Measurements from ENCODE around the gene GGACT.
"Not testable (repeated sequence)": the region's sequence is repeated elsewhere in the genome, so short reads cannot be mapped to it uniquely, and the experiment has no call there.

Gene GGACT

DNA sequence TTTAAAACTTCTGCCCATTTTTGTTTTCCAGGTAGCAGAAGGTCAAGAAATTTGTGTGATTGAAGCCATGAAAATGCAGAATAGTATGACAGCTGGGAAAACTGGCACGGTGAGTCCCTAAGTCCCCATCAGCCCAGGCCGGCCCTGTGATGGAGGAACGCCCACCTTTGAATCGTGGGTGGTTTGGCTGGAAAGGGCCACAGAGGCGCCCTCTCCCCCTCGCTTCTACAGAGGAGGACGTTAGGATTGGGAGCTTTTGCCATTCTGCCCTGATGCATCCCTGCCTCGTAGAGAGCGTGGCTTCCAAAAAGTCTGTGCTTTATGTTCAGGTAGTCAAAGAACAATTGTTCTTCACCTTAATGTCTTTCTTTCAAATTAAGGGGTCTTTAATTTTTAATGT is 60.9 kb downstream of the GGACT start:
- TF ChIP-seq, protein P1, sequence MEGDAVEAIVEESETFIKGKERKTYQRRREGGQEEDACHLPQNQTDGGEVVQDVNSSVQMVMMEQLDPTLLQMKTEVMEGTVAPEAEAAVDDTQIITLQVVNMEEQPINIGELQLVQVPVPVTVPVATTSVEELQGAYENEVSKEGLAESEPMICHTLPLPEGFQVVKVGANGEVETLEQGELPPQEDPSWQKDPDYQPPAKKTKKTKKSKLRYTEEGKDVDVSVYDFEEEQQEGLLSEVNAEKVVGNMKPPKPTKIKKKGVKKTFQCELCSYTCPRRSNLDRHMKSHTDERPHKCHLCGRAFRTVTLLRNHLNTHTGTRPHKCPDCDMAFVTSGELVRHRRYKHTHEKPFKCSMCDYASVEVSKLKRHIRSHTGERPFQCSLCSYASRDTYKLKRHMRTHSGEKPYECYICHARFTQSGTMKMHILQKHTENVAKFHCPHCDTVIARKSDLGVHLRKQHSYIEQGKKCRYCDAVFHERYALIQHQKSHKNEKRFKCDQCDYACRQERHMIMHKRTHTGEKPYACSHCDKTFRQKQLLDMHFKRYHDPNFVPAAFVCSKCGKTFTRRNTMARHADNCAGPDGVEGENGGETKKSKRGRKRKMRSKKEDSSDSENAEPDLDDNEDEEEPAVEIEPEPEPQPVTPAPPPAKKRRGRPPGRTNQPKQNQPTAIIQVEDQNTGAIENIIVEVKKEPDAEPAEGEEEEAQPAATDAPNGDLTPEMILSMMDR (IDR thresholded peaks at IDR 0.05; ENCODE audit: low read length, missing control alignments), result no peak
- no peak overlapping the region for H3K4me3 ChIP-seq (replicated peaks; ENCODE audit: low read depth, low read length)
- DNase-seq (ENCODE audit: low read depth), result no peak

DNA sequence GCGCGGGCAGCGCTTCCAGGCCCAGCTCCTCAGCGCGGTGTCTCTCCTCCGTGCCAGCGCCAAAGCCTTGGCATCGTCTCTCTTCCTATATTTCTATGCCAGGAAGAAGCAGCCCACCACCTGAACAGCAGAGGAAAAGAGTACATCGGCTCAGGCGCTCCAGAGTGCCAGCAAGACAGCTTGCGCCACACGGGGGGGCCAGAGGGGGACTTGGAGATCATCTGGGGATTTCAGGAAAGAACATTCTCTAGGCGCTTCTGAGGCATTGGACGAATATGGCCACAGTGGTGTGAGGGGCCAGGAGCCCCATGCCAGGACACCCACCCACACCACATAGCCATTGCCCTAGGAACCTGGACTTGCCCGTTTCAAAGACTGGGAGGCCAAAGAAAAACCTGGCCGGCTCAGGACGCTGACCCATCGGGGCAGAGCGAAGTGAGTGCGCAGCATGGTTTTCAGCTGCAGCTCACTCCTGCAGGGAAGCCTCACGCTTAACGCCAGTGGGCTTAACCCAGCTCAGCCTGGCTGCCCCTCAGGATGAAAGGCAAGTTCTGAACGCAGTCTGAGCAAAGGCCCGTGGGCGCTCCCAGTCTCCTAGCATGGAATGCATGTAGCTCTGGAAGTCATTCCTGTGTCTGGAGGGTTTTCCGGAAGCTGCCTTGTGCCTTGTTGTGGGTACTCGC is 62.1 kb downstream of the GGACT start:
- TF ChIP-seq, protein P1 (IDR thresholded peaks at IDR 0.05; ENCODE audit: low read length, missing control alignments), result no peak
- H3K4me3 ChIP-seq (replicated peaks; ENCODE audit: low read depth, low read length), result no peak overlapping the region
- no peak for DNase-seq (ENCODE audit: low read depth)

DNA sequence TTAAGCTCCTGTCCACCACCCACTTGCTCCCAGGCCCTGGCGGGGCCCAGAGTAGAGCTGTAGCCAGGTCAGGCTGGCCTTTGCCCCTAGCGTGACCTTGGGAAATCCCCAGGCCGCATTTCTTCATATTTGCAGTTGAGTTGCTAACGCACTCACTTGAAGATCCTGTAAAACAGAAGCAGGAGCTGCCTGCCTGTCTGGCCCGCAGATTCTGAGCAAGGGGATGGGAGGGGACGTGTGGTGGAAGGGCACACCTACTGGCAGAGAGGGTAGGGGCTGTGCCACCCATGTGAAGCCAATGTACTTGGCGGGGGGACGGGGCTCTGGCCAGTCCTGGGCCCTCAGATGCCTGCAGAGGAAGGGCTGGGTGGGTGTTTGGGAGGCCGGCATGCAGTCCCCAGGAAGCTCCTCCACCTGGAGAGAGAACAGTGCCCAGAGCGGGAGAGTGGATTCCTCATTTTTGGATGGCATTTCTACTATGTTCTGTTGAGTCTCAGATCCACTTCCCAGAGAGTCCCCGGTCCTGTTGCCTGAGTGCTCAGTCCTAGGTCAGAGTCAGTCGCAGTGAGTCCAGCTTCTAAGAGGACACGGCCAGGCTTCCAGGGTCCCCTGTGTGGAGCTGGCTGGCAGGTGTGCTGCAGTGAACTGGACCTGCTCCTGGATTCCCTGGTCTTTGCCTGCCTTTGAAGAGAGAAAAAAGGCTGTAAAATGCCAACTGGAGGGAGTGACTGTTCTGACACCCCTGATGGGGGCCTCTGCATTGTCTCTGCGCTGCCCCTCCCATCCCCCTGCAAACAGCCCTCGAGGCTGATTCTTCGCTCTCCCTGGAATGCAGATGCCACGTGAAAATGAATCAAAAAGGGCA is 62.9 kb downstream of the GGACT start:
- DNase-seq (ENCODE audit: low read depth), result no peak
- no peak overlapping the region for H3K4me3 ChIP-seq (replicated peaks; ENCODE audit: low read depth, low read length)
- TF ChIP-seq, protein P1 (IDR thresholded peaks at IDR 0.05; ENCODE audit: low read length, missing control alignments), result no peak

DNA sequence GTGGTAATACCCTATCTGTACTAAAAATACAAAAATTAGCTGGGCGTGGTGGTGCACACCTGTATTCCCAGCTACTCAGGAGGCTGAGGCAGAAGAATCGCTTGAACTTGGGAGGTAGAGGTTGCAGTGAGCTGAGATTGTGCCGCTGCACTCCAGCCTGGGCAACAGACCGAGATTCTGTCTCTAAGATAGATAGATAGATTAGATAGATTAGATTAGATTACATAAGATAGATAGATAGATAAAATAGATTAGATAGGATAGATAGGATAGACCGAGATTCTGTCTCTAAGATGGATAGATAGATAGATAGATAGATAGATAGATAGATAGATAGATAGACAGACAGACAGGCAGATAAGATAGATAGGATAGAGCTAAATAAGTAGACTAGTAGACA is 63.9 kb downstream of the GGACT start:
- not testable (repeated sequence) for DNase-seq (ENCODE audit: low read depth); H3K4me3 ChIP-seq (replicated peaks; ENCODE audit: low read depth, low read length)

DNA sequence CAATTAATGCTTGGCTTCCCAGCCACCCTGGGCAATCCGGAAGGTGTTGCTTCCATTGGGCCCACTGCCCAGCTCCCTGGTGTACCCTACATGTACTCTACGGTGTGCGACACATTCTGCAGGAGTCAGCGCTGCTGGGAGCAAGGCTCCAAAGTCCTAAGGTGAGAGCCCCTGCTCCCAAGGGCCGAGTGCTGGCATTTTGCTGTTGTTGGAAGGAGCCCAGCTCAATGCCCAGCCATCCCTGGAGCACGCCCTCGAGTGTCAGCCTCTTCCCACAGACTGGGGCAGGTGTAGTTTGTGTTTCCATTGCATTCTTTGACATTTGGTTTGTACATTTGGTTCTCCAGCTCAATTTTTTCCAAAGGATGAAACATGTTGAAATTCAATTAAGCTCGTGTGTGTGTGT is 64.6 kb downstream of the GGACT start:
- TF ChIP-seq, protein P1 (IDR thresholded peaks at IDR 0.05; ENCODE audit: low read length, missing control alignments), result no peak

DNA sequence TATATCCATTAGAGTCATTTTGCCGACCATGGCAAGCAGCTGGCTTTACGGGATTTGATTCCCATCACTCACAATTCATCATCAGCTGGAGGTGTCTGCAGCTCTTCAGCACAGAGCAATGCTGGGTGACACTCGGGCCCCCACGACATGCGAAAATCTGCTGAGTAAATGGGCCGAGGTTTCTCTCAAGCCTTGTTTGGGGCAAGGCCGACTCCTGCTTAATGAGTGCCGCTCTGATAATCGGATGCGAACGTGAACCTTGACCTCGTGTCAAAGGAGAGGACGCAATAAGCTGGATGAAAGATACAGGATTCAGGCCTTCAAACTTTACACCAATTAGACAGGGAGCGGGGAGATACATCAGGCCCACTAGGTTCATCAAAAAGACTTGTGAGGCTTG is 65.2 kb downstream of the GGACT start:
- H3K4me3 ChIP-seq (replicated peaks; ENCODE audit: low read depth, low read length), result no peak overlapping the region
- TF ChIP-seq, protein P1 (IDR thresholded peaks at IDR 0.05; ENCODE audit: low read length, missing control alignments), result no peak
- no peak for DNase-seq (ENCODE audit: low read depth)

More for the DNA sequence above, 64.6 kb downstream of the GGACT start:
- no peak overlapping the region for H3K4me3 ChIP-seq (replicated peaks; ENCODE audit: low read depth, low read length)
- no peak for DNase-seq (ENCODE audit: low read depth)

DNA sequence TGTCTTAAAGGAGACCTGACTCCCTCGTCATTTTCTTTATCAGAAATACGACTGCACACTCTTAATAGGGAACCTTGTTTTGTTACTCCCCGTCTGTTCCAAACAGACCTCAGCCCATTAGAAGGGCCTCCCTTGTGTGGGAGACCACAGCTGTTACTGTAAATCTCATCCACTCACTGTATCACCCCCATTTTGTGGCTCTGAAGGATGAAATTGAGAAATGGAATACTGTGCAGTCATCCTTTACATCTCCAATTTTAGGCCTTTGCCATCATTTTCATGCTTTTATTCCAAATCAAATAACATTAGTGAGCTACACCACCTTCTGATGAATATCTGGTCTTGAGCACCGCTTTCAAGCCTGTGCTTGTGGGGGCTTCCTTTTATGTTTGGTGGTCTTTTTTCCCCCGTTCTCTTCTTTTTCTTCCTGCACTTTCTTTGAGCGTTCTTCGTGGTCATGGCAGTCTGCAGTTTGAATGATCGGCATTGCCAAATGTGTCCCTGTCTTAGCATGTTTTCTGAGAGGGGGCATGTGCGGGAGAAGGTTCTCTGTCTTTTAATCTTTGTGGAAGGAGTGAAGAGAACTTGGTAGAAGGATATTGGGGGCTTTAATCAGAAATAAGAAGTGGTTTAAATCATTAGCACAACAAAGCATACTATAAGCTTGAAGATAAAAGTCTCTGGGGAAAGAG is 65.8 kb downstream of the GGACT start:
- H3K4me3 ChIP-seq (replicated peaks; ENCODE audit: low read depth, low read length), result no peak overlapping the region
- DNase-seq (ENCODE audit: low read depth), result no peak
- TF ChIP-seq, protein P1 (IDR thresholded peaks at IDR 0.05; ENCODE audit: low read length, missing control alignments), result no peak

Measured in fibroblast of pulmonary artery (primary cell).